NCI-H1105 treated with DMSO at 0.1 percent for 48 hours (cell line): ENCODE measurements around the gene GFY.
"Not testable (repeated sequence)": the region's sequence is repeated elsewhere in the genome, so short reads cannot be mapped to it uniquely, and the experiment has no call there.

Experiments
- DNase-seq: peaks from one replicate; lab custom pipeline; 2025; lab: John Stamatoyannopoulos, UW

GFY gene

GRCh38 chr19:49444100-49444700, 19.0 kb downstream of the GFY start:
- not testable (repeated sequence) for DNase-seq

- DNase-seq: no peak
Observed at GRCh38 chr19:49445997-49446396, 20.8 kb downstream of the GFY start.

GRCh38 chr19:49447485-49448431, 22.6 kb downstream of the GFY start:
- DNase-seq: no peak

GRCh38 chr19:49448432-49448786, 23.2 kb downstream of the GFY start:
- DNase-seq: no peak

- DNase-seq: no peak
Observed at GRCh38 chr19:49450405-49450804, 25.2 kb downstream of the GFY start.

- DNase-seq: peak; percentile 99
Observed at GRCh38 chr19:49451430-49452181, 26.4 kb downstream of the GFY start, which contains the start of gene PIH1D1. Gene PIH1D1, minus strand, starts transcription at chr19:49451814. Its CDS starts 240 bp downstream, at chr19:49451574.

GRCh38 chr19:49453013-49453756, 28.0 kb downstream of the GFY start, which contains the start of gene ALDH16A1:
Gene ALDH16A1, plus strand, starts transcription at chr19:49453225. Its CDS starts 107 bp downstream, at chr19:49453332.
- peak; percentile 97 for DNase-seq

- no peak for DNase-seq
Observed at GRCh38 chr19:49453757-49454240, 28.6 kb downstream of the GFY start.

- DNase-seq: no peak
Observed at GRCh38 chr19:49455773-49456172, 30.6 kb downstream of the GFY start.

GRCh38 chr19:49456326-49456725, 31.1 kb downstream of the GFY start:
- DNase-seq: no peak

- DNase-seq: no peak
Observed at GRCh38 chr19:49458567-49458903, 33.3 kb downstream of the GFY start.

GRCh38 chr19:49459388-49459787, 34.2 kb downstream of the GFY start:
- no peak for DNase-seq

- DNase-seq: not testable (repeated sequence)
Observed at GRCh38 chr19:49461130-49461529, 35.9 kb downstream of the GFY start.

- no peak for DNase-seq
Observed at GRCh38 chr19:49461656-49462055, 36.5 kb downstream of the GFY start.

- DNase-seq: no peak
Observed at GRCh38 chr19:49462492-49462891, 37.3 kb downstream of the GFY start.

- DNase-seq: no peak
Observed at GRCh38 chr19:49463960-49464740, 39.0 kb downstream of the GFY start.

- DNase-seq: no peak
Observed at GRCh38 chr19:49465371-49465770, 40.2 kb downstream of the GFY start.

- DNase-seq: no peak
Observed at GRCh38 chr19:49468199-49468598, 43.0 kb downstream of the GFY start.

GRCh38 chr19:49468746-49469447, 43.7 kb downstream of the GFY start:
- no peak for DNase-seq
